Measurements from ENCODE around the gene TRIM45.
"Not testable (repeated sequence)": the region's sequence is repeated elsewhere in the genome, so short reads cannot be mapped to it uniquely, and the experiment has no call there.

Gene TRIM45

GRCh38 chr1:117110774-117111173 lies 10.8 kb downstream of the TRIM45 start:
- TF ChIP-seq CTCF (IDR thresholded peaks at IDR 0.05; ENCODE audit: extremely low read depth, missing control alignments) = no peak
- no peak for DNase-seq (ENCODE audit: low spot score)

- no peak for TF ChIP-seq CTCF (IDR thresholded peaks at IDR 0.05; ENCODE audit: extremely low read depth, missing control alignments)
- DNase-seq (ENCODE audit: low spot score) = no peak
These were observed 14.2 kb downstream of the TRIM45 start for GRCh38 chr1:117107364-117107763.

- DNase-seq (ENCODE audit: low spot score) = no peak
- no peak for TF ChIP-seq CTCF (IDR thresholded peaks at IDR 0.05; ENCODE audit: extremely low read depth, missing control alignments)
These were observed 15.1 kb downstream of the TRIM45 start for GRCh38 chr1:117106478-117106877.

- DNase-seq (ENCODE audit: low spot score) = no peak
- TF ChIP-seq CTCF (IDR thresholded peaks at IDR 0.05; ENCODE audit: extremely low read depth, missing control alignments) = no peak
These were observed 15.8 kb downstream of the TRIM45 start for GRCh38 chr1:117105722-117106121.

- no peak for DNase-seq (ENCODE audit: low spot score)
- TF ChIP-seq CTCF (IDR thresholded peaks at IDR 0.05; ENCODE audit: extremely low read depth, missing control alignments) = no peak
These were observed 16.6 kb downstream of the TRIM45 start for GRCh38 chr1:117104986-117105385.

- DNase-seq (ENCODE audit: low spot score) = not testable (repeated sequence)
These were observed 19.7 kb downstream of the TRIM45 start for GRCh38 chr1:117101858-117102257.

- no peak for TF ChIP-seq CTCF (IDR thresholded peaks at IDR 0.05; ENCODE audit: extremely low read depth, missing control alignments)
- no peak for DNase-seq (ENCODE audit: low spot score)
These were observed 20.2 kb downstream of the TRIM45 start for GRCh38 chr1:117101334-117101733.

- no peak for TF ChIP-seq CTCF (IDR thresholded peaks at IDR 0.05; ENCODE audit: extremely low read depth, missing control alignments)
- DNase-seq (ENCODE audit: low spot score) = no peak
These were observed 23.2 kb downstream of the TRIM45 start for GRCh38 chr1:117098287-117098890.

Data from GM20000 (cell line).